ENCODE measurements around the gene PTGER2. TPM values are rescaled to one million over a fixed set of nuclear protein-coding genes. Genes with fewer than 3 reads are reported as not detected.

PTGER2 gene
- total and polyA plus RNA-seq, 2 donors = 4.8 to 6.1 TPM

- DNase-seq (ENCODE audit: extremely low spot score) = no peak
- Histone ChIP-seq H3K4me1 (ENCODE audit: insufficient read depth) (peaks cover 3% of the 10 kb centered on the region), H3K36me3 (ENCODE audit: insufficient read depth) (no peaks in the 10 kb centered on the region), H3K27ac (ENCODE audit: low read depth) (no peak overlapping the region), H3K4me3 (ENCODE audit: low read depth, low read length) (no peak overlapping the region)
Measured at GRCh38 chr14:52354242-52354641, 40.1 kb downstream of the PTGER2 start.

GRCh38 chr14:52355016-52355431 is 40.9 kb downstream of the PTGER2 start:
- Histone ChIP-seq H3K4me3 (ENCODE audit: low read depth, low read length) (no peak overlapping the region), H3K27ac (ENCODE audit: low read depth) (no peak overlapping the region), H3K36me3 (ENCODE audit: insufficient read depth) (no peaks in the 10 kb centered on the region), H3K4me1 (ENCODE audit: insufficient read depth) (peaks cover 3% of the 10 kb centered on the region)
- WGBS = 33% methylated on average over 2 of the region's 2 CpGs
- no peak for DNase-seq (ENCODE audit: extremely low spot score)

DNA sequence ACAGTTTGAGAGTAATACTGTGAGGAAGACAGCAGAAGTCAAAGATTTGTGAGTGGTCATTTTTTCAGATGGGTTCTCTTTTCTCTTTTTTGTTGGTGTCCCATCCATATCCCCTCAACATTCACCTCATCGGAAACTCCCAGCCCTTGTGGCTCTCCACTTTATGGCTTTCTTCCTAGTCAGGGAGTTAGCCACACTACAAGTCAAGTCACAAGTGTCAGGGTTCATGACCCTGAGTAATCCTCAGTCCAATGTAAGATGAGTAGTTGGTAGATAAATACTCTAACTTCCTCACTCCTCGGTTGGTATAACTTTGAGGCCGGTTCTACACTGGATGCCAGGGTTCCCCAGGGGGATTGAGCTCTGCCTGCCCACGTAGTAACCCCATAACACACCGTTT is 41.4 kb downstream of the PTGER2 start:
- no peaks in the 10 kb centered on the region for H3K36me3 ChIP-seq (ENCODE audit: insufficient read depth)
- no peak for DNase-seq (ENCODE audit: extremely low spot score)
- H3K4me3 ChIP-seq (ENCODE audit: low read depth, low read length) = no peak overlapping the region
- H3K27ac ChIP-seq (ENCODE audit: low read depth) = no peak overlapping the region
- 59% methylated on average over 5 of the region's 5 CpGs for WGBS
- H3K4me1 ChIP-seq (ENCODE audit: insufficient read depth) = peaks cover 3% of the 10 kb centered on the region

DNA sequence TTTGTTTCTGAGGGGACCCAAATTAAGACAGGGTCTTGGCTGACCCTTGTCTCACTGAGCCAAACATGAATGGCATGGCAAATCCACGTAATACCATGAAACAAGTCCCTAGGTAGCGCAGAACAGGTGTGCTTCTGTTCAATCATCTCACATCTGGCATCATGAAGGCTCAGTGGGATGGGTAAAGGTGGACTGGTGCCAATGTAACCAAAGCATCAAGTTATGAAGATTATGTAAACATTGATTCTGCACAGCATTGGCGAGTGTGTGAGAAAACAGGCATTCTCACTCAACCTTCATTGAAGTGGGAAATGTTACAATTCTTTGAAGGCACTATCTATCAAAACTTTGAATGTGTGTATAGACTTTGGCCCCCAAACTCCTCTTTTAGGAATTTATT is 41.9 kb downstream of the PTGER2 start:
- Histone ChIP-seq H3K36me3 (ENCODE audit: insufficient read depth) (no peaks in the 10 kb centered on the region), H3K4me1 (ENCODE audit: insufficient read depth) (peaks cover 3% of the 10 kb centered on the region), H3K4me3 (ENCODE audit: low read depth, low read length) (no peak overlapping the region), H3K27ac (ENCODE audit: low read depth) (no peak overlapping the region)
- 81% methylated on average over 3 of the region's 3 CpGs for WGBS
- no peak for DNase-seq (ENCODE audit: extremely low spot score)

DNA sequence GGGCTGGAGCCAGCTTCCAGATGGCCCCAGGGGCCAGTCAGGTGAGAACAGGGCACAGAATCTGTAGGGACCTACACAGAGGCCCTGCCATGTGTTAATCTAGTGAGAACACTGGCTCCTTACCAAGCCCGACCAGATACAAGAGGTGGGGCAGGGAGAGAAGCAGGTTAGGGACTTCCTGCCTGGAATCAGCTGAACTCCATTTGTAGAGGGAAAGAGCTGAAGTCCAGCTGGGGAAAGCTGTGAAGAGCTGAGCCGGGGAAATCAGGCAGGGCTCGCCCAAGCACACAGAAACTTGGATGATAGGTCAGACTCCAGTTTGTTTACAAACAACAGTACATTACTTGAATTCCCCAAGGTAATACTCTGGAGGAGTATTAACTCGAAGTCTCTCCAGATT is 46.7 kb downstream of the PTGER2 start:
- no peaks in the 10 kb centered on the region for H3K4me1 ChIP-seq (ENCODE audit: insufficient read depth)
- no peaks in the 10 kb centered on the region for H3K36me3 ChIP-seq (ENCODE audit: insufficient read depth)
- H3K27ac ChIP-seq (ENCODE audit: low read depth) = no peak overlapping the region
- WGBS = 43% methylated on average over 4 of the region's 4 CpGs
- no peak for DNase-seq (ENCODE audit: extremely low spot score)
- H3K4me3 ChIP-seq (ENCODE audit: low read depth, low read length) = no peak overlapping the region

DNA sequence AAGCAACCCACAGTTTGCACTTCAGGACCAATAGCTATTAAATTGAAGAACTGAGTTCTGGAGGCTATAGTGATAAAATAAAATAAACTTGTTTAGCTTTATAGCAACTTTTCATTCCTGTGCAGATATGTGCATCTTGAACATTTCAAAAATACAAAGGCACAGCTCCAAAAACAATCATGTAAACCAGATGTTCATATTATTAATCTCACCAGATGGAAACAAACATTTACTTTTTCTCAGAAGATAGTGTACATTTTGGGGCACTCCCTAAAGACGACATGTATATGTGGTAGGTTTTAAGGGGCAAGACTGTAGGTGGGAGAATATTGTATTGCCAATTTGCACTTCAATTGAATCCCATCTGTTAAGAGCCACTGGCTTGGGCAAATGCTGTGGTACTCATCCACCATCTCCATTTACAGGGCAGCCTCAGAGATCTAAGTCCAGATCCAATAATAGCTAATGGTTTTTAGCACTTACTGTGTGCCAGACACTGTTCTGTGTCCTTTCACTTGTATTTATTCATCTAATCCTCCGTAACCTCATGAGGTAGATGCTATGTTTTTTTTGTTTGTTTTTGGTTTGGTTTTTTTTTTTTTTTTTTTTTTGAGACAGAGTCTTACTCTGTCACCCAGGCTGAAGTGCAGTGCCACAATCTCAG is 49.1 kb downstream of the PTGER2 start:
- Histone ChIP-seq H3K4me3 (ENCODE audit: low read depth, low read length) (no peak overlapping the region), H3K4me1 (ENCODE audit: insufficient read depth) (no peaks in the 10 kb centered on the region), H3K36me3 (ENCODE audit: insufficient read depth) (no peaks in the 10 kb centered on the region), H3K27ac (ENCODE audit: low read depth) (no peak overlapping the region)
- WGBS = 61% methylated on average over 2 of the region's 2 CpGs
- DNase-seq (ENCODE audit: extremely low spot score) = peak; percentile 35

DNA sequence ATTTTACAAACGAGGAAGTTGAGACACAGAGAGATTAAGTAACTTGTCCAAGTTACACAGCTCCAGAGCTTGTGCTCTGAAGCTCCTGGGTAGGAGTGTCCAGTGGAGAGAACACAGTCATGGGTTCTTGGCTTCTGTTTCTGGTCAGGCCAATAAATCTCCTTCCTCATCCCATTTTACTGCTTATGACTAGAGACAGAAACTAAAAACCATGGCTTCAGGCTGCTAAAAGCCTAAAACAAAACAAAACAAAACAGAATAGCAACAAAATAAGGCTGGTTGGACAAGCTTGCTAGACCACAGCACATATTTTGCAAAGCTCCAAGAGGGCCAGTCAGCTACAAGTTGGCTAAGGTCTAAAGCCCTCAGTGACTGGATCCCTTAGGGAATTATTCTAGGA is 49.8 kb downstream of the PTGER2 start:
- no peak for DNase-seq (ENCODE audit: extremely low spot score)
- no peak overlapping the region for H3K27ac ChIP-seq (ENCODE audit: low read depth)

DNA sequence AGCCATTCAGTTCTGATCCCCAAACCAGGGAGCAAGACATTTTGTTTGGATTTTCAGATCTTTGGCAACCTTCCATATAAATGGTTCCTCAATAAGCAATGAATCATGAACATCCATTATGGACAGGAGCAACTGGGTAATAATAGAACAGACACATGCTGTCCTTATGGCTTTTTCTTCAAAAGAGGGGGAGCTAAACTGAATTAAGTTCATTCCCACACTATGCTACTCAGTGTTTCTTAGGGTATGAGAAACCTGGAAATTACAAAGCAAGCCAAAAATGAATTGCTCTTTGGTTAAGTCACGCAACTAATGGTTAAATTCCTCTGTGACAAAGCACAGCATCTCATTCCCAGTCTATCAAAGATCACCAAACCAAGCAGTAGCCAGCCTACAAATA is 51.0 kb downstream of the PTGER2 start:
- Histone ChIP-seq H3K27ac (ENCODE audit: low read depth) (no peak overlapping the region), H3K4me1 (ENCODE audit: insufficient read depth) (peaks cover 1% of the 10 kb centered on the region), H3K4me3 (ENCODE audit: low read depth, low read length) (no peak overlapping the region), H3K36me3 (ENCODE audit: insufficient read depth) (no peaks in the 10 kb centered on the region)
- DNase-seq (ENCODE audit: extremely low spot score) = no peak
- WGBS = 83% methylated on average over 1 of the region's 1 CpG

More for the DNA sequence above, 49.8 kb downstream of the PTGER2 start:
- H3K4me3 ChIP-seq (ENCODE audit: low read depth, low read length) = no peak overlapping the region
- 45% methylated on average over 1 of the region's 1 CpG for WGBS
- no peaks in the 10 kb centered on the region for H3K36me3 ChIP-seq (ENCODE audit: insufficient read depth)
- no peaks in the 10 kb centered on the region for H3K4me1 ChIP-seq (ENCODE audit: insufficient read depth)

- DNase-seq (ENCODE audit: extremely low spot score) = no peak
- no peak overlapping the region for H3K27ac ChIP-seq (ENCODE audit: low read depth)
- peaks cover 1% of the 10 kb centered on the region for H3K4me1 ChIP-seq (ENCODE audit: insufficient read depth)
- no peaks in the 10 kb centered on the region for H3K36me3 ChIP-seq (ENCODE audit: insufficient read depth)
- H3K4me3 ChIP-seq (ENCODE audit: low read depth, low read length) = no peak overlapping the region
- WGBS = 71% methylated on average over 3 of the region's 3 CpGs
Measured at GRCh38 chr14:52366796-52367315, 52.7 kb downstream of the PTGER2 start.

GRCh38 chr14:52369305-52369801 is 55.2 kb downstream of the PTGER2 start:
- H3K4me1 ChIP-seq (ENCODE audit: insufficient read depth) = peaks cover 1% of the 10 kb centered on the region
- no peak overlapping the region for H3K27ac ChIP-seq (ENCODE audit: low read depth)
- DNase-seq (ENCODE audit: extremely low spot score) = no peak
- H3K36me3 ChIP-seq (ENCODE audit: insufficient read depth) = no peaks in the 10 kb centered on the region
- WGBS = 78% methylated on average over 3 of the region's 3 CpGs
- H3K4me3 ChIP-seq (ENCODE audit: low read depth, low read length) = no peak overlapping the region

GRCh38 chr14:52370406-52370935 is 56.4 kb downstream of the PTGER2 start:
- Histone ChIP-seq H3K4me1 (ENCODE audit: insufficient read depth) (peaks cover 1% of the 10 kb centered on the region), H3K4me3 (ENCODE audit: low read depth, low read length) (no peak overlapping the region), H3K27ac (ENCODE audit: low read depth) (no peak overlapping the region), H3K36me3 (ENCODE audit: insufficient read depth) (no peaks in the 10 kb centered on the region)
- 91% methylated on average over 4 of the region's 4 CpGs for WGBS
- no peak for DNase-seq (ENCODE audit: extremely low spot score)

- Histone ChIP-seq H3K4me1 (ENCODE audit: insufficient read depth) (no peaks in the 10 kb centered on the region), H3K36me3 (ENCODE audit: insufficient read depth) (no peaks in the 10 kb centered on the region), H3K27ac (ENCODE audit: low read depth) (no peak overlapping the region), H3K4me3 (ENCODE audit: low read depth, low read length) (no peak overlapping the region)
- no peak for DNase-seq (ENCODE audit: extremely low spot score)
- 93% methylated on average over 3 of the region's 3 CpGs for WGBS
Measured at GRCh38 chr14:52377940-52378339, 63.8 kb downstream of the PTGER2 start.

All from urinary bladder (tissue), 4 donors.